Activated CD4-positive, alpha-beta T cell treated with anti-CD3 and anti-CD28 coated beads, Interleukin-2, amount 10 ng/mL, durations not matched to agents 7 days and 5 days (primary cell): ENCODE data around the gene NRCAM. TPM values are rescaled to one million over a fixed set of nuclear protein-coding genes. Genes with fewer than 3 reads are reported as not detected.
"Not testable (repeated sequence)": the region's sequence is repeated elsewhere in the genome, so short reads cannot be mapped to it uniquely, and the experiment has no call there.

Source experiments
- CTCF ChIA-PET: fragments of 350-600 bp; sonication (Branson Sonifier 250); formaldehyde crosslinking; loops from one replicate; lab custom pipeline; 2021; ENCODE audit warnings: antibody characterized with exemption; lab: Charles Lee
- POLR2A ChIA-PET: fragments of 350-600 bp; sonication (Branson Sonifier 250); formaldehyde crosslinking; loops from one replicate; lab custom pipeline; 2021; ENCODE audit warnings: antibody characterized with exemption; lab: Charles Lee
- DNase-seq: peaks from one replicate; pipeline ENCODE4 v3.0.0-alpha.2; 2020
- H3K27ac Mint-ChIP-seq: one replicate; pipeline ENCODE4 v1.8.0; 2021; ENCODE audit warnings: mild to moderate bottlenecking, moderate library complexity, mixed read lengths
- H3K27me3 Mint-ChIP-seq: one replicate; pipeline ENCODE4 v1.8.0; 2021; ENCODE audit warnings: mixed read lengths
- H3K36me3 Mint-ChIP-seq: one replicate; pipeline ENCODE4 v1.8.0; 2021; ENCODE audit warnings: low read depth, mixed read lengths
- H3K4me1 Mint-ChIP-seq: one replicate; pipeline ENCODE4 v1.8.0; 2021; ENCODE audit warnings: mixed read lengths
- H3K4me3 Mint-ChIP-seq: one replicate; pipeline ENCODE4 v1.8.0; 2021; ENCODE audit warnings: mild to moderate bottlenecking, moderate library complexity, mixed read lengths
- H3K9me3 Mint-ChIP-seq: one replicate; pipeline ENCODE4 v1.8.0; 2021; ENCODE audit warnings: mixed read lengths
- total RNA-seq, 2 experiments: library from RNA; stranded (reverse); gene quantifications; one replicate each; pipeline ENCODE4 v1.2.3, GENCODE V29; 2021

The NRCAM gene
- total RNA-seq, 2 experiments from 2014 or later, result 0.12 to 0.46 TPM

DNA sequence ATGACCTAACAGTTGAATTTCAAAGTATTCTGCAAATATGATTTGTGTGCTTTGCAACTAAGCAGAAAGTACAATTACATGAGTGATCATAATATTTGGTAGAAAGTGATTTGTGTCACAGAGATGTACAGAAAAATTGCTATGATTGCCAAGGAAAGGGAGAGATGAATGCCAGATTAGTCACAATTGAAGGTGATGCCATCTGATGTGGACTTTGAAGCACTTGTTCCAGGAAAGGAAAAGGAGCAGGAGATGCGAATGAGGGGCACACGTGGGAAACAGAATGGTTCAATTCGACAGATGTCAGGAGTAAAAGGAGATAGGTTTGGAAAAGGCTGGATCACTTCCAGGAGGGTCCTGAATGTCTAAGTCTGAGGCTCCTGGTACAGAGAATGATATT is 173.0 kb downstream of the NRCAM start:
- CTCF ChIA-PET, result no interaction called here
- no peak for DNase-seq
- POLR2A ChIA-PET, result no interaction called here
- Mint-ChIP-seq H3K4me3 (no peak overlapping the region), H3K36me3 (no peaks in the 10 kb centered on the region), H3K27me3 (peaks cover 8% of the 10 kb centered on the region), H3K9me3 (peaks cover 3% of the 10 kb centered on the region), H3K4me1 (peaks cover 2% of the 10 kb centered on the region), H3K27ac (no peak overlapping the region)

DNA sequence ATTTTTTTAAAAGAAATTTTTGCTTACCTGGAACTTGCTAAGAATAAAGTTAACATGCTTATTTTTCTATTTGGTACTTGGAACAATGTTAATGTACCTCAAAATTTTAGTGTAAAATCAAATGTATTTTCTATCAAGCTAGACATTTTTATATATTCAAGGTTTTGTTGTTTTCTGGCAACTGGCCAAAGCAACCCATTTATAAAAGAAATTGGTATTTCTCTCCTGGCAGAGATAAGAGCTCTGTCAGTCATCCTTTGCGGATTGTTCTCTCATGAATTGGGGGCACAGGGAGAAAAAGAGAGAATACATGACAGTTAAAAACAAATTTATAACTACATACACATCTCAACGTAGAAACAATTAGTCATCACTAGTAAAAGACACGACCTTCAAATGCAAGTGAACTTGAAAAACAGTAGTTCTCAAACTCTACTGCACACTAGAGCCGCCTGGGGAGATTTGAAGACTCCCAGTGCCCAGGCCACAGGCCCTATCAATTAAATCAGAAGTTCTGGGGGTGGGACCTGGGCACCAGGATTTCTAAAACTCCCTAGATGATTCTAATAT is 173.7 kb downstream of the NRCAM start:
- H3K27ac Mint-ChIP-seq, result no peak overlapping the region
- peaks cover 3% of the 10 kb centered on the region for H3K9me3 Mint-ChIP-seq
- no peak overlapping the region for H3K4me3 Mint-ChIP-seq
- H3K4me1 Mint-ChIP-seq, result peaks cover 2% of the 10 kb centered on the region
- H3K27me3 Mint-ChIP-seq, result peaks cover 8% of the 10 kb centered on the region
- CTCF ChIA-PET, result no interaction called here
- POLR2A ChIA-PET, result no interaction called here
- H3K36me3 Mint-ChIP-seq, result no peaks in the 10 kb centered on the region
- no peak for DNase-seq

DNA sequence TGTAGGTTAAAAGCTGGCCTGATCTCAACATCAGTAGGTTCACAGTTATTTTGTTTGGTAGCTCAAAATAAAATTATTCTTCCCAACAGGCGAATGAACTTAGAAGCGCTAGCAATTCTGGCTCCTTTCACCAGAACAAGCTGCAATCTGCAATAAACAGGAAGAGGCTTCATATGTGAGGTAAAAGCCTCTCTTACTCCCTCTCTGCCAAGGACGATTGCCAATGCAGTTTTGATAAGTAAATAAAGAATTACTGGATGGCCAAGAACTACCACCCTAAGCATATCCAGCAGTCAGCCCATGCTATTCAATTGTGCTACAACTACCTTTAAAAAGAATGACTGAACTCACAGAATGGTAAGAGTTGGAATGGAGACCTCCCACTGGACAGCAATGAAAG is 176.1 kb downstream of the NRCAM start:
- Mint-ChIP-seq H3K4me1 (peaks cover 2% of the 10 kb centered on the region), H3K36me3 (no peaks in the 10 kb centered on the region), H3K27me3 (peaks cover 1% of the 10 kb centered on the region), H3K4me3 (no peak overlapping the region), H3K9me3 (peaks cover 3% of the 10 kb centered on the region), H3K27ac (no peak overlapping the region)
- DNase-seq, result no peak
- CTCF ChIA-PET, result no interaction called here
- POLR2A ChIA-PET, result no interaction called here

DNA sequence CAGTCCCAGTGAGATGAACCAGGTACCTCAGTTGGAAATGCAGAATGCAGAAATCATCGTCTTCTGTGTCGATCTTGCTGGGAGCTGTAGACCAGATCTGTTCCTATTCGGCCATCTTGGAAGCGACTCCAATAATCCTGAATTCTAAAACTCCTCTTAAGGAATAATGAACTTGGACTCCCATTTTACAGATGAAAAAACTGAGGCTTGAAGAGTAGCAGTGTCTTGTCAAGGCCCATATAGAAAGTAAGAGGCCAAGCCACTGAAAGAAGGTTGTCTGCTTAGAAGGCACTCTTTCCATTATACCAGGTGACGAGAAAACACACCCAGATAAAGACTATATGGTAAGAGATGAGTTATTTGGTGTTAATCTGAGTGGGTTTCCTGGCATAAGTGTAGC is 177.5 kb downstream of the NRCAM start:
- Mint-ChIP-seq H3K9me3 (peaks cover 3% of the 10 kb centered on the region), H3K4me3 (no peak overlapping the region), H3K4me1 (no peaks in the 10 kb centered on the region), H3K27me3 (peaks cover 1% of the 10 kb centered on the region), H3K27ac (no peak overlapping the region), H3K36me3 (no peaks in the 10 kb centered on the region)
- POLR2A ChIA-PET, result no interaction called here
- CTCF ChIA-PET, result no interaction called here
- DNase-seq, result no peak

DNA sequence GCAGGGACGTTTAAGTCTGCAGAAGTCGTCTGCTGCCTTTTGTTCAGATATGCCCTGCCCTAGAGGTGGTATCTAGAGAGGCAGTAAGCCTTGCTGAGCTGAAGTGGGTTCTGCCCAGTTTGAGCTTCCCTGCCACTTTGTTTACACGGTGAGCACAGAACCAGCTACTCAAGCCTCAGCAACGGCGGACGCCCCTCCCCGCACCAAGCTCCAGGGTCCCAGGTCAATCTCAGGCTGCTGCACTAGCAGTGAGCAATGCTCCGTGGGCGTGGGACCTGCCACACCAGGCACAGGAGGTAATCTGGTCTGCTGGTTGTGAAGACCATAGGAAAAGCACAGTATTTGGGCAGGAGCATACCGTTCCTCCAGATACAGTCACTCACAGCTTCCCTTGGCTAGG is 178.0 kb downstream of the NRCAM start:
- no peak for DNase-seq
- Mint-ChIP-seq H3K27me3 (peaks cover 1% of the 10 kb centered on the region), H3K9me3 (peaks cover 3% of the 10 kb centered on the region), H3K27ac (no peak overlapping the region), H3K4me1 (no peaks in the 10 kb centered on the region), H3K36me3 (no peaks in the 10 kb centered on the region), H3K4me3 (no peak overlapping the region)
- ChIA-PET POLR2A (no interaction called here), CTCF (no interaction called here)

DNA sequence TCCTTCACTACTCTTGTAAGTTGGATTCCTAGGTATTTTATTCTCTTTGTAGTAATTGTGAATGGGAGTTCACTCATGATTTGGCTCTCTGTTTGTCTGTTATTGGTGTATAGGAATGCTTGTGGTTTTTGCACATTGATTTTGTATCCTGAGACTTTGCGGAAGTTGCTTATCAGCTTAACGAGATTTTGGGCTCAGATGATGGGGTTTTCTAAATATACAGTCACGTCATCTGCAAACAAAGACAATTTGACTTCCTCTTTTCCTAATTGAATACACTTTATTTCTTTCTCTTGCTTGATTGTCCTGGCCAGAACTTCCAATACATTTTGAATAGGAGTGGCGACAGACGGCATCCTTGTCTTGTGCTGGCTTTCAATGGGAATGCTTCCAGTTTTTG is 181.8 kb downstream of the NRCAM start:
- CTCF ChIA-PET, H3K9me3 Mint-ChIP-seq, H3K4me1 Mint-ChIP-seq, DNase-seq, H3K4me3 Mint-ChIP-seq, POLR2A ChIA-PET, H3K27ac Mint-ChIP-seq, H3K36me3 Mint-ChIP-seq, H3K27me3 Mint-ChIP-seq: not testable (repeated sequence)

DNA sequence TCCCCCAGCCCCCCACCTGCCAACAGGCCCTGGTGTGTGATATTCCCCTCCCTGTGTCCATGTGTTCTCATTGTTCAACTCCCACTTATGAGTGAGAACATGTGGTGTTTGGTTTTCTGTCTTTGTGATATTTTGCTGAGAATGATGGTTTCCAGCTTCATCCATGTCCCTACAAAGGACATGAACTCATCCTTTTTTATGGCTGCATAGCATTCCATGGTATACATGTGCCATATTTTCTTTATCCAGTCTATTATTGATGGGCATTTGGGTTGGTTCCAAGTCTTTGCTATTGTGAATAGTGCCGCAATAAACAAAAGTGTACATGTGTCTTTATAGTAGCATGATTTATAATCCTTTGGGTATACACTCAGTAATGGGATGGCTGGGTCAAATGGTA is 183.3 kb downstream of the NRCAM start:
- DNase-seq, H3K9me3 Mint-ChIP-seq, H3K4me3 Mint-ChIP-seq, CTCF ChIA-PET, H3K27ac Mint-ChIP-seq, H3K36me3 Mint-ChIP-seq, POLR2A ChIA-PET, H3K4me1 Mint-ChIP-seq, H3K27me3 Mint-ChIP-seq: not testable (repeated sequence)

DNA sequence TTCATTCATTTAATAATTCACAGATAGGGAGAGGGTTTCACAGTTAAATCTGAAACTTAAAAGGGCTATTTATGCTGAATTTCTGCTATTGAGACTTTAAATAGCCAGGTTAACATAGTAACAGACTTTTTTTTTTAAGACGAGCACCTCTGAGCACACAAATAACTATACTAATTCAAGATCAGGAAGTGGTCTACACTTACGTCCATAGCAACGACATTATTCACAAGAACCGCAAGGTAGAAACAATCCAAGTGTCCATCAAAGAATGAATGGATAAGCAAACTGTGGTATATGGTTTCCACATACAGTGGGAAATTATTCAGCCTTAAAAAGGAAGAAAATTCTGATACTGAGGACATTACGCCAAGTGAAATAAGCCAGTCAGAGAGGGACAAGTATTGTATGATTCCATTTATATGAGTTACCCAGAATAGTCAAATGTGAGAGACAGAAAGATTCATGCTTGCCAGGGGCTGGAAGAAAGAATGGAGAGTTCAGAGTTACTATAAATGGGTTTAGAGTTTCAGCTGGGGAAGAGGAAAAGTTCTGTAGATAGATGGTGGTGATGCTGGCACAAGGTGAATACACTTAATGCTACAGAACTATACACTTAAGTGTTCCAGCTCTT is 185.7 kb downstream of the NRCAM start:
- Mint-ChIP-seq H3K9me3 (no peaks in the 10 kb centered on the region), H3K4me3 (no peak overlapping the region), H3K27ac (no peak overlapping the region), H3K4me1 (no peaks in the 10 kb centered on the region), H3K27me3 (no peaks in the 10 kb centered on the region), H3K36me3 (no peaks in the 10 kb centered on the region)
- ChIA-PET CTCF (no interaction called here), POLR2A (no interaction called here)
- DNase-seq, result no peak

DNA sequence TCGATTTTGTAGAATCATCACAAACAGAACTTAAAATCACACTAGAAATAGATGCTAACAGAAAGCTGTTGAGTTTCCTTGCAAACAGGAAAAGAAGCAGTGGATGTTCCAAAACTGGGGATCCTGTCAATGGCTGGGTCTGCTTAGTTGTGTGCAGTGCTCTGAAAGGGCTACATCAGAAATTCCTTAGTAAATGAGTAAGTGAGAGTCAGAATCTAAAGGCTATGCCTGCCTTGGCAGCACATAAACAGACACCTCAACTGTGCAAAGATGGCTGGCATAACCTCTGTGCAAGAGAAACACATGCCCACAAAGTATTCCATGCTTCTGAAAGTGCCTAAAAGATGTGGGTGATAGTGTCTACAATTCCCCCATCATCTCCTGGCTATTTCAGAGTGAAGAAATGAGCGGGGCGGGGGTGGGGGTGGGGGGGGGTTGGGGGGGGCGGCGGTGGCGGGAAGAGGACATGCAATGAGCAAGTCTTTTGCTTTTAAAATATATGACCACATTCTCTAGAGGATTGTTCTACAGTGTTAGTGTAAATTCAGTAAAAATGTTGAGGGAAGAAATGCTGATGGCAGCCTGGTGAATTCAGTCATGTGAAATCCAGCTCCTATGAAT is 187.9 kb downstream of the NRCAM start:
- H3K4me1 Mint-ChIP-seq, result no peaks in the 10 kb centered on the region
- H3K4me3 Mint-ChIP-seq, result no peak overlapping the region
- H3K27ac Mint-ChIP-seq, result no peak overlapping the region
- no peak for DNase-seq
- H3K27me3 Mint-ChIP-seq, result no peaks in the 10 kb centered on the region
- no peaks in the 10 kb centered on the region for H3K9me3 Mint-ChIP-seq
- H3K36me3 Mint-ChIP-seq, result no peaks in the 10 kb centered on the region
- POLR2A ChIA-PET, result no interaction called here
- CTCF ChIA-PET, result no interaction called here

DNA sequence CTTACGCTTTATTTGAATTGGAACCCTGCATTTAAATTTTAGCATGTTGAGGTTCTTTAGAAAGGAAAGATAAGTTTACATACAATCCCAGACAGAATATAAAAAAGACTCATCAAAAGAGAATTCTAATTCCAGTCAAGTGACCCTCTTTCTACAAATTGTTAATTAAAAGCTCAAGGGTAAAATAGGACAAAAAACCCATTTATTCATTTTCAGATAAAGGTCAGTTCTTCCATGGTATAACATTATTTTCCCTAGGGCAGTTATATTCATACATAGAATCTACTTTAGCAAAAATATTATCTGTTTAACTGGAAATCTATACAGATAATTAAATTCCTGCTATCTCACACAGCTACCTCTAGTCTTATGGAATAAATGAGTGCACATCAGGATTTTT is 188.6 kb downstream of the NRCAM start:
- Mint-ChIP-seq H3K27ac (no peak overlapping the region), H3K4me1 (no peaks in the 10 kb centered on the region), H3K9me3 (no peaks in the 10 kb centered on the region), H3K27me3 (no peaks in the 10 kb centered on the region), H3K36me3 (no peaks in the 10 kb centered on the region), H3K4me3 (no peak overlapping the region)
- CTCF ChIA-PET, result interaction anchor here (0.7 kb wide), 1 partner anchor 230 kb away, joined by 3 read pairs; no protein-coding TSS in a partner anchor
- no peak for DNase-seq
- POLR2A ChIA-PET, result no interaction called here

DNA sequence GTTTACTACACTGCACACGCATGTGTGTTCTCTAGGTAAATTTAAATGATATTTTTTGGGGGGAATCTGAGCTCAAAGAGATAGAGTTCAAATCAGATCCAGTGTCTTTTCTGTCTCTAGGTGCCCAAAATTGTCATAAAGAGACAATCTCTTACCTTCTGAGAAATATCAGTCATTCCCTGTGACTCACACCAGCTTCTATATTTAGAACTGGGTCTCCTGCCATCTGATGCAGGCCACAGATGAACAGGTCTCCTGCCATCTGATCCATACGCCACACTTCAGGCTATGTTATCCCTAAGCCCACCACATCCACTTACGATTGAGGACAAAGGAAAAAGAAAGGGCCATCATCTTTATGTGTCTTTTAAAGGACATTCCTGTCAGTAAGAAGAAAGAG is 189.7 kb downstream of the NRCAM start:
- no peak overlapping the region for H3K4me3 Mint-ChIP-seq
- H3K4me1 Mint-ChIP-seq, result no peaks in the 10 kb centered on the region
- no peak for DNase-seq
- no peaks in the 10 kb centered on the region for H3K27me3 Mint-ChIP-seq
- no peaks in the 10 kb centered on the region for H3K36me3 Mint-ChIP-seq
- POLR2A ChIA-PET, result no interaction called here
- H3K27ac Mint-ChIP-seq, result no peak overlapping the region
- no peaks in the 10 kb centered on the region for H3K9me3 Mint-ChIP-seq
- CTCF ChIA-PET, result no interaction called here

DNA sequence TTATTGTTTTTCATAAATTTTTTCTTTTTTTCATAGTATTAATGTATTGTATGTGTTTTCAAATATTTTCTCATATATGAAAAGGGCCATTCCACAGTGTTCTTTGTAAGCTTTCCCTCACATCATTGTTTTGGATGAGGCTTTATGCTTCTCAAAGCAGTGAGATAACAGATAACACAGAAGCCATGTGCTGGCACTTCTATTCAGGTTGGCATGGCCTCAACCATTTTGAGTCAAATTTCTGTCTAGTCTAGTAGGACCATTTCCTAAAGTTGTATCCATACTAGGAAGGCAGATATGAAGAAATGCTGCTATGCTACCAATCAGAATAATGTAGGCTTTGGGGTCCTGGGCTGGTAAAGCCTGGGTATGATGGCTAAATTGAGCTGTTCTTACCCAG is 190.2 kb downstream of the NRCAM start:
- ChIA-PET POLR2A (no interaction called here), CTCF (no interaction called here)
- DNase-seq, result no peak
- no peaks in the 10 kb centered on the region for H3K4me1 Mint-ChIP-seq
- no peak overlapping the region for H3K27ac Mint-ChIP-seq
- no peaks in the 10 kb centered on the region for H3K36me3 Mint-ChIP-seq
- no peak overlapping the region for H3K4me3 Mint-ChIP-seq
- no peaks in the 10 kb centered on the region for H3K27me3 Mint-ChIP-seq
- H3K9me3 Mint-ChIP-seq, result no peaks in the 10 kb centered on the region

DNA sequence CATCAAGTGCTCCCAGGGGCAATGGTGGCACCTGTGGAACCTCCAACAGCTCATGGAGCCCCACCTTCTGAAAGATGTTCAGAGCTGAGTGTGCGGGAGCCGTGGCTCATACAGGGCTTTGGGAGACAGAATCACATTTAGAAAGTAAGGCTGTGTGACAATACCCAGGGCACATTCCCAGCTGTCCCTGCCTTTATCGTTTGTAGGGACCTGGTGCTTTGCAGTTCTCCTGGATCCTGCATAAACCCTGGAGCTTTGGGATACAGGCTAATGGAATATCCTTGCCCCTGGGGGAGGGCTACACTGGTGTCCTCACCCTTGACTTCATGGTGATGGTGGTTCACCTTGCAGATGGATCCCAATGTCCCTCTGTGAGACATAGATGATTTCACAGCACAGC is 191.2 kb downstream of the NRCAM start:
- DNase-seq, result no peak
- no peaks in the 10 kb centered on the region for H3K27me3 Mint-ChIP-seq
- ChIA-PET CTCF (no interaction called here), POLR2A (no interaction called here)
- H3K4me3 Mint-ChIP-seq, result no peak overlapping the region
- no peaks in the 10 kb centered on the region for H3K36me3 Mint-ChIP-seq
- no peaks in the 10 kb centered on the region for H3K9me3 Mint-ChIP-seq
- H3K27ac Mint-ChIP-seq, result no peak overlapping the region
- no peaks in the 10 kb centered on the region for H3K4me1 Mint-ChIP-seq

DNA sequence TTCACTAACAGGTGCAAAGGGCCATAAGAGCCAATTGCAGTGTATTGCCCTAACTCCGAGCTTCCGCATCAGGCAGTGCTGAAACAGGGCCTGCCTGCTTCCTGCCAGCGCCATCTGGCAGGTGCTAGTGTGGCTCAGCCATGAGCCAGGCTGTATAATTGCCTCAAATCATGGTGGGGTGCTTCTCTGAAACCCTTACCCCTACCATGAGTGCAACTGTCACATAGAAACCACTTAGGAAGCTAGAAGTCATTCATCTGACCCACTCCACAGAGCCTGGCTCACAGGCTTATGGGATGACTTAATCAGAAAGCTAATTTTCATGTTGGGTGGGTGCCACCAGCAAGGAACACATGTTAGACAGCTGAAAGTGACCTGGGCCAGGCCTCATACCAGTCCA is 192.8 kb downstream of the NRCAM start:
- POLR2A ChIA-PET, result no interaction called here
- Mint-ChIP-seq H3K36me3 (no peaks in the 10 kb centered on the region), H3K27ac (no peak overlapping the region), H3K4me3 (no peak overlapping the region), H3K27me3 (no peaks in the 10 kb centered on the region), H3K4me1 (no peaks in the 10 kb centered on the region), H3K9me3 (no peaks in the 10 kb centered on the region)
- CTCF ChIA-PET, result no interaction called here
- DNase-seq, result no peak
